Mesodermal cell (in vitro differentiated cells): ENCODE results near the gene GRM6.

Experiments used
- H3K27ac ChIP-seq: 2 replicates; pipeline ENCODE4 v1.7.0; 2013; ENCODE audit warnings: mild to moderate bottlenecking, low read depth, low read length, moderate library complexity; ENCODE audit not compliant: severe bottlenecking
- H3K36me3 ChIP-seq: 2 replicates; pipeline ENCODE4 v1.7.1; 2013; ENCODE audit warnings: mild to moderate bottlenecking, low read length, moderate library complexity; ENCODE audit not compliant: control insufficient read depth, insufficient read depth
- H3K4me1 ChIP-seq: one replicate; pipeline ENCODE4 v1.7.1; 2013; ENCODE audit warnings: mild to moderate bottlenecking, low read length; ENCODE audit not compliant: insufficient read depth, control insufficient read depth, poor library complexity, severe bottlenecking
- H3K4me3 ChIP-seq: 2 replicates; pipeline ENCODE4 v1.7.0; 2013; ENCODE audit warnings: low read length, control low read depth, mild to moderate bottlenecking; ENCODE audit not compliant: insufficient read depth, poor library complexity, severe bottlenecking; ENCODE audit errors: extremely low read depth
- H3K9me3 ChIP-seq: 2 replicates; pipeline ENCODE4 v1.7.1; 2013; ENCODE audit warnings: mild to moderate bottlenecking, low read length, moderate library complexity; ENCODE audit not compliant: control insufficient read depth
- WGBS, 2 experiments: methylation state at CpG; one replicate each; pipeline ENCODE4 v1.1.5; 2013; ENCODE audit warnings: missing lambda C conversion rate in 2 of 2; ENCODE audit not compliant: insufficient coverage in 2 of 2; 5-methylcytosine and 5-hydroxymethylcytosine counted together

GRM6 gene

GRCh38 chr5:178983728-178984127 lies 11.4 kb downstream of the GRM6 start:
- Histone ChIP-seq H3K4me1 (no peaks in the 10 kb centered on the region), H3K9me3 (peaks cover 73% of the 10 kb centered on the region), H3K27ac (no peak overlapping the region), H3K4me3 (no peak overlapping the region), H3K36me3 (no peaks in the 10 kb centered on the region)
- WGBS, 2 experiments, result 73 to 90% methylated on average over 6 to 9 of the region's 10 CpGs

GRCh38 chr5:178982941-178983340 lies 12.2 kb downstream of the GRM6 start:
- H3K4me1 ChIP-seq, result no peaks in the 10 kb centered on the region
- H3K36me3 ChIP-seq, result no peaks in the 10 kb centered on the region
- 78 to 83% methylated on average over 15 to 16 of the region's 17 CpGs for WGBS, 2 experiments
- H3K27ac ChIP-seq, result no peak overlapping the region
- H3K4me3 ChIP-seq, result no peak overlapping the region
- peaks cover 72% of the 10 kb centered on the region for H3K9me3 ChIP-seq

- WGBS, 2 experiments, result 88 to 89% methylated on average over 14 to 15 of the region's 15 CpGs
- Histone ChIP-seq H3K27ac (no peak overlapping the region), H3K36me3 (no peaks in the 10 kb centered on the region), H3K4me3 (no peak overlapping the region), H3K4me1 (no peaks in the 10 kb centered on the region), H3K9me3 (peaks cover 78% of the 10 kb centered on the region)
Observed at GRCh38 chr5:178981381-178981780, 13.7 kb downstream of the GRM6 start.

- no peaks in the 10 kb centered on the region for H3K36me3 ChIP-seq
- no peak overlapping the region for H3K27ac ChIP-seq
- H3K4me3 ChIP-seq, result no peak overlapping the region
- 100% methylated on average over 1 to 2 of the region's 5 CpGs for WGBS, 2 experiments
- H3K4me1 ChIP-seq, result no peaks in the 10 kb centered on the region
- H3K9me3 ChIP-seq, result peaks cover 75% of the 10 kb centered on the region
Observed at GRCh38 chr5:178965465-178966055, 29.6 kb downstream of the GRM6 start.

GRCh38 chr5:178941361-178941760 lies 53.8 kb downstream of the GRM6 start:
- Histone ChIP-seq H3K9me3 (peaks cover 79% of the 10 kb centered on the region), H3K4me1 (no peaks in the 10 kb centered on the region), H3K36me3 (no peaks in the 10 kb centered on the region), H3K27ac (no peak overlapping the region), H3K4me3 (peak overlapping the region; percentile 27)
- WGBS, 2 experiments, result 72 to 76% methylated on average over 8 to 18 of the region's 23 CpGs

GRCh38 chr5:178940569-178941360 lies 54.4 kb downstream of the GRM6 start, which contains the start of gene ZNF454:
Gene ZNF454 (plus strand): TSS chr5:178941198. CDS start chr5:178942792, 1,594 bp downstream.
- WGBS, 2 experiments, result 36 to 43% methylated on average over 57 to 63 of the region's 69 CpGs
- Histone ChIP-seq H3K36me3 (no peaks in the 10 kb centered on the region), H3K4me1 (no peaks in the 10 kb centered on the region), H3K9me3 (peaks cover 80% of the 10 kb centered on the region), H3K27ac (no peak within 1 kb of the TSS), H3K4me3 (peak within 1 kb of the TSS; percentile 27)

GRCh38 chr5:178931846-178932760 lies 63.0 kb downstream of the GRM6 start:
- Histone ChIP-seq H3K9me3 (peaks cover 82% of the 10 kb centered on the region), H3K4me1 (no peaks in the 10 kb centered on the region), H3K4me3 (no peak overlapping the region), H3K27ac (no peak overlapping the region), H3K36me3 (no peaks in the 10 kb centered on the region)
- 80 to 100% methylated on average over 2 of the region's 11 CpGs for WGBS, 2 experiments
